Spleen (tissue), 11 donors: ENCODE measurements around the gene B4GALNT2. TPM values are rescaled to one million over a fixed set of nuclear protein-coding genes. Genes with fewer than 3 reads are reported as not detected.

ENCODE experiments used
- DNase-seq: peaks from one replicate; pipeline ENCODE4 v3.0.0-alpha.2; 2020
- H3K27ac ChIP-seq, 8 donors: fragments of 200-600 bp; sonication (generic) in 7 of 8; 1 replicate in 4 of 8; 2 replicates in 4 of 8; pipeline versions ENCODE4 v1.5.0 to v1.8.0; 2016 to 2021; ENCODE audit warnings: inconsistent platforms in 4 of 8, mild to moderate bottlenecking in 4 of 8, moderate library complexity in 1 of 8
- H3K27me3 ChIP-seq, 7 donors: fragments of 200-600 bp; sonication (generic) in 6 of 7; replicated peaks in 1 of 7; 1 replicate in 4 of 7; 2 replicates in 3 of 7; pipeline versions ENCODE4 v1.5.0 to v1.8.0; 2016 to 2021; ENCODE audit warnings: inconsistent platforms in 3 of 7, mild to moderate bottlenecking in 1 of 7
- H3K36me3 ChIP-seq, 6 donors: fragments of 200-600 bp; sonication (generic) in 5 of 6; 1 replicate in 4 of 6; 2 replicates in 2 of 6; pipeline versions ENCODE4 v1.5.0 to v1.8.0; 2016 to 2021; ENCODE audit warnings: inconsistent platforms in 2 of 6
- H3K4me1 ChIP-seq, 6 donors: fragments of 200-600 bp; sonication (generic) in 5 of 6; 1 replicate in 3 of 6; 2 replicates in 3 of 6; pipeline versions ENCODE4 v1.5.0 to v1.8.0; 2016 to 2021; ENCODE audit warnings: inconsistent platforms in 3 of 6
- H3K4me3 ChIP-seq, 8 donors: fragments of 200-600 bp; sonication (generic) in 7 of 8; 1 replicate in 4 of 8; 2 replicates in 4 of 8; pipeline versions ENCODE4 v1.5.0 to v1.8.0; 2016 to 2021; ENCODE audit warnings: inconsistent platforms in 4 of 8, mild to moderate bottlenecking in 4 of 8, moderate library complexity in 2 of 8
- H3K9me3 ChIP-seq, 8 donors: fragments of 200-600 bp; sonication (generic) in 7 of 8; 1 replicate in 4 of 8; 2 replicates in 4 of 8; pipeline versions ENCODE4 v1.5.0 to v1.8.0; 2016 to 2021; ENCODE audit warnings: inconsistent platforms in 4 of 8
- CTCF ChIP-seq, 11 experiments: fragments of 200-600 bp in 7 of 11; fragments of 450-650 bp in 4 of 11; sonication (generic) in 4 of 11; IDR thresholded peaks in 8 of 11; conservative IDR thresholded peaks in 3 of 11; 1 replicate in 7 of 11; 2 replicates in 4 of 11; pipeline versions ENCODE4 v1.4.0 to v1.8.0; 2016 to 2021; ENCODE audit warnings: antibody characterized with exemption in 11 of 11, inconsistent platforms in 4 of 11, mild to moderate bottlenecking in 1 of 11
- POLR2A ChIP-seq, 3 donors: fragments of 450-650 bp; IDR thresholded peaks; one replicate each; pipeline ENCODE4 v1.5.1; 2017; ENCODE audit warnings: antibody characterized with exemption in 3 of 3, mild to moderate bottlenecking in 1 of 3
- POLR2AphosphoS5 ChIP-seq, 3 donors: sonication (generic); formaldehyde crosslinking; IDR thresholded peaks; one replicate each; pipeline ENCODE4 v1.5.1; 2017; ENCODE audit warnings: antibody characterized with exemption in 3 of 3
- WGBS, 5 donors: extraction: QIAGEN DNeasy Blood & Tissue Kit in 3 of 5; methylation state at CpG; one replicate each; pipeline versions ENCODE4 v1.1.5 to v1.1.7; 2013 to 2018; 5-methylcytosine and 5-hydroxymethylcytosine counted together
- intact Hi-C: fragments of 100-400 bp; cut with DNase I; formaldehyde crosslinking; loops from one replicate; pipeline ENCODE4 v1.15.0; 2023; ENCODE audit warnings: low total_unique reads
- polyA plus RNA-seq, 3 donors: library from polyadenylated mRNA; stranded (reverse); fragments of 200-250 nt; gene quantifications; one replicate each; pipeline ENCODE4 v1.2.1, GENCODE V29; 2013
- total RNA-seq, 7 donors: library from RNA; depleted of rRNA in 3 of 7; stranded (reverse); fragments of >200 nt in 3 of 7; fragmentation: NEBNext Ultra II Directional in 4 of 7; extraction: Animal tissue kit (Norgen Biotek cat#: 25700) in 4 of 7; gene quantifications; one replicate each; pipeline versions ENCODE4 v1.1.0 to v1.2.1, GENCODE V29; 2016 to 2021
- donor health status: healthy with polysubstance abuse.
- donor health status: DM: no; HTN: no; CAD: no; lungs with moderate emphysema.
- donor health status: DM: no; HTN: no; CAD: no.
- donor health status: Bipolar disorder and iron deficiency.
- donor health status: healthy.
- donor health status: DM: no; HTN: no; CAD: no.
- donor health status: DM: yes; HTN: yes; CAD: no.

Gene B4GALNT2
- total and polyA plus RNA-seq, 10 donors: 0.10 to 0.21 (median 0.18) TPM; not detected in 6

- no peak for TF ChIP-seq POLR2A (IDR thresholded peaks at IDR 0.05)
- no peak for TF ChIP-seq CTCF (IDR thresholded peaks at IDR 0.05 in 8 of 11, conservative IDR thresholded peaks at IDR 0.05 in 3 of 11)
- no peak for TF ChIP-seq POLR2AphosphoS5 (IDR thresholded peaks at IDR 0.05)
- Histone ChIP-seq H3K4me1 (no peaks in the 10 kb centered on the region), H3K27ac (no peak overlapping the region), H3K9me3 (no peaks in the 10 kb centered on the region), H3K4me3 (no peak overlapping the region), H3K36me3 (no peaks in the 10 kb centered on the region), H3K27me3 (peaks cover 0 to 51% (median 0%) of the 10 kb centered on the region in 7 donors)
- DNase-seq: no peak
- intact Hi-C loops: no loop called here
- 86 to 93% (median 89%) methylated on average over 7 of the region's 7 CpGs for WGBS, 5 donors
Measured at GRCh38 chr17:49089094-49089493, 43.5 kb upstream of the B4GALNT2 start.

- no peak for DNase-seq
- Histone ChIP-seq H3K4me3 (no peak overlapping the region), H3K9me3 (no peaks in the 10 kb centered on the region), H3K36me3 (no peaks in the 10 kb centered on the region), H3K27ac (no peak overlapping the region), H3K4me1 (no peaks in the 10 kb centered on the region), H3K27me3 (peaks cover 0 to 38% (median 0%) of the 10 kb centered on the region in 7 donors)
- 74 to 87% (median 78%) methylated on average over 10 of the region's 10 CpGs for WGBS, 5 donors
- intact Hi-C loops: no loop called here
- TF ChIP-seq CTCF (IDR thresholded peaks at IDR 0.05 in 8 of 11, conservative IDR thresholded peaks at IDR 0.05 in 3 of 11) (no peak), POLR2A (IDR thresholded peaks at IDR 0.05) (no peak), POLR2AphosphoS5 (IDR thresholded peaks at IDR 0.05) (no peak)
Measured at GRCh38 chr17:49090878-49091594, 41.5 kb upstream of the B4GALNT2 start.

GRCh38 chr17:49093131-49093530 is 39.4 kb upstream of the B4GALNT2 start:
- peaks cover 0 to 24% (median 0%) of the 10 kb centered on the region in 7 donors for H3K27me3 ChIP-seq
- no peak for DNase-seq
- WGBS, 5 donors: 74 to 83% (median 76%) methylated on average over 10 of the region's 10 CpGs
- H3K36me3 ChIP-seq: no peaks in the 10 kb centered on the region
- intact Hi-C loops: no loop called here
- no peaks in the 10 kb centered on the region for H3K4me1 ChIP-seq
- H3K9me3 ChIP-seq: no peaks in the 10 kb centered on the region
- no peak overlapping the region for H3K27ac ChIP-seq
- H3K4me3 ChIP-seq: no peak overlapping the region
- no peak for TF ChIP-seq POLR2AphosphoS5 (IDR thresholded peaks at IDR 0.05)
- TF ChIP-seq POLR2A (IDR thresholded peaks at IDR 0.05): no peak
- no peak for TF ChIP-seq CTCF (IDR thresholded peaks at IDR 0.05 in 8 of 11, conservative IDR thresholded peaks at IDR 0.05 in 3 of 11)

- Histone ChIP-seq H3K9me3 (no peaks in the 10 kb centered on the region), H3K27ac (no peak overlapping the region), H3K27me3 (peaks cover 0 to 37% (median 0%) of the 10 kb centered on the region in 7 donors), H3K4me3 (no peak overlapping the region), H3K4me1 (no peaks in the 10 kb centered on the region), H3K36me3 (no peaks in the 10 kb centered on the region)
- DNase-seq: no peak
- TF ChIP-seq POLR2AphosphoS5 (IDR thresholded peaks at IDR 0.05) (no peak), POLR2A (IDR thresholded peaks at IDR 0.05) (no peak), CTCF (IDR thresholded peaks at IDR 0.05 in 8 of 11, conservative IDR thresholded peaks at IDR 0.05 in 3 of 11) (no peak)
- intact Hi-C loops: no loop called here
Measured at GRCh38 chr17:49100601-49101000, 32.0 kb upstream of the B4GALNT2 start.
